Mucosa of stomach (tissue), 1 donor: Measurements from ENCODE around the gene MSLN.
A peak's percentile ranks its signal among the peaks of the same experiment; 100 is the strongest.

Source experiments
- H3K27me3 ChIP-seq: one replicate; pipeline ENCODE4 v1.7.0; 2013; ENCODE audit warnings: mild to moderate bottlenecking, low read length; ENCODE audit not compliant: control insufficient read depth, insufficient read depth
- H3K36me3 ChIP-seq: one replicate; pipeline ENCODE4 v1.7.0; 2013; ENCODE audit warnings: low read length; ENCODE audit not compliant: control insufficient read depth, insufficient read depth
- H3K4me1 ChIP-seq: one replicate; pipeline ENCODE4 v1.7.0; 2013; ENCODE audit warnings: mild to moderate bottlenecking, low read length; ENCODE audit not compliant: control insufficient read depth, insufficient read depth
- H3K4me3 ChIP-seq: one replicate; pipeline ENCODE4 v1.7.0; 2013; ENCODE audit warnings: low read length
- H3K9ac ChIP-seq: one replicate; pipeline ENCODE4 v1.7.0; 2013; ENCODE audit warnings: mild to moderate bottlenecking, low read length, moderate library complexity
- H3K9me3 ChIP-seq: one replicate; pipeline ENCODE4 v1.7.0; 2013; ENCODE audit warnings: mild to moderate bottlenecking, low read length, moderate library complexity; ENCODE audit not compliant: control insufficient read depth
- donor health status: Pancreatic carcinoma.

Gene MSLN

GRCh38 chr16:778909-779527 lies 18.5 kb downstream of the MSLN start:
- Histone ChIP-seq H3K36me3 (no peaks in the 10 kb centered on the region), H3K9me3 (no peaks in the 10 kb centered on the region), H3K4me1 (peaks cover 17% of the 10 kb centered on the region), H3K4me3 (no peak overlapping the region), H3K9ac (no peak overlapping the region), H3K27me3 (peaks cover 31% of the 10 kb centered on the region)

DNA sequence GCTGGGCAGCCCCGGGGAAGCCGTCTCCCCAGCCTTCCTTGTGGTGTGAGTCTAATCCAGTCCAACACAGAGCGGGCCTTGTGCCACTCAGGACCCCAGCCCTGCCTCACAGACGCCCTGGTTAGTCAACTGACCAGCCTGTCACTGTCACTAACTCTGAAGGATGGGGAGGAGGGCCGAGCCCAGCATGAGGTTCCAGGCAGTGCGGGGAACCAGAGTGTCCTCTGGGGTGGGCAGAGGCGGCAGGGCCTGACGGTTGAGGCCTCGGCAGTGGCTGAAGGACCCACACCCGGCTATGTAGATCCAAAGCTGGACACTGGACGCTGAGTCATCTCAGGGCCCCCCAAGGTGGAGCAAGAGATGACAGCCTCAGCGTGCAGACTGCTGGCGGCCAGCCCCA lies 19.0 kb downstream of the MSLN start:
- Histone ChIP-seq H3K36me3 (no peaks in the 10 kb centered on the region), H3K9ac (no peak overlapping the region), H3K4me3 (no peak overlapping the region), H3K4me1 (peaks cover 18% of the 10 kb centered on the region), H3K9me3 (no peaks in the 10 kb centered on the region), H3K27me3 (peaks cover 31% of the 10 kb centered on the region)

DNA sequence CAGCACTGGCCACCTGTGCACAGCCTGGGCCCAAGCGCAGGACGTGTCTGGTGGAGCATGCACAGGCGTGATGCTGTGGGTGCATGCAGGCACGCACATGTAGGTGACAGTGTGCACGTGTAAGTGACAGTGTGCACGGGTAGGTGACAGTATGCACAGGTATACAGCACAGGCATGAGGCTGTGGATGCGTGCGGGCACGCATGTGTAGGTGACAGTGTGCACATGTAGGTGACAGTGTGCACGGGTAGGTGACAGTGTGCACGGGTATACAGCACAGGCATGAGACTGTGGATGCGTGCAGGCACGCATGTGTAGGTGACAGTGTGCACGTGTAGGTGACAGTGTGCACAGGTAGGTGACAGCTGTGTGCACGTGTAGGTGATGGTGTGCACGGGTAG lies 19.8 kb downstream of the MSLN start:
- no peak overlapping the region for H3K9ac ChIP-seq
- no peaks in the 10 kb centered on the region for H3K36me3 ChIP-seq
- no peak overlapping the region for H3K4me3 ChIP-seq
- peaks cover 18% of the 10 kb centered on the region for H3K4me1 ChIP-seq
- no peaks in the 10 kb centered on the region for H3K9me3 ChIP-seq
- peaks cover 31% of the 10 kb centered on the region for H3K27me3 ChIP-seq

DNA sequence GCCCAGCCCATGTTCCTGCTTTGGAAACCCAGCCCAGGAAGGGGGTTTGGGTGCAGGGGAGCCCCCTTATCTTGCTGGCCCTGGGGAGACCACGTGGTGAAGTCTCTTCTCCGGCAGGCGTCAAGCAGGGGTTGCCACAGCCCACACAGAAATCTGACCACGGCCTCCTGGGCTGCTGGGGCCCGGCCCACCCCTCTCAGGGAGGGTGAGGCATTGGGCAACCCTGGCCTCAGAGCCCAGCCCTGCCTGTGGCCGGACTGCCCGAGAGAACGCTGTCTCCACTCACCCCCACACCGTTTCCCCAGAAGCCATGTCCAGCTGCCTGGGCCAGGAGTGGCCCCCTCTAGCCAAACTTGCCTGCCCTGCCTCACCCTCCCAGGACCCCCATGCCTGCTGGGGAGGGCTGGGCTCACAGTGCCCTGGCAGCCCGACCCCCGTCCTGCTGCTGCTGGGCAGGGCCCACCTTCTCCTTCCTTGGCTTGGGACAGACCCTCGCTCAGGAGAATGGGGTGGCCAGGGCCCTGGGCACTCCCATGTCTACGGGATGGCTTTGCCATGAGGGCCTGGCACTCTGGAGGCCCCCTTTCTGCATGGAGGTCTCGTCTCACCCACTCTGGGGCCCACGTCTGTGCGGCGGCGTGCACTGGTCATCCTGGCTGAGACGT lies 20.9 kb downstream of the MSLN start:
- Histone ChIP-seq H3K36me3 (no peaks in the 10 kb centered on the region), H3K4me1 (peaks cover 18% of the 10 kb centered on the region), H3K27me3 (peaks cover 31% of the 10 kb centered on the region), H3K4me3 (no peak overlapping the region), H3K9ac (no peak overlapping the region), H3K9me3 (no peaks in the 10 kb centered on the region)

DNA sequence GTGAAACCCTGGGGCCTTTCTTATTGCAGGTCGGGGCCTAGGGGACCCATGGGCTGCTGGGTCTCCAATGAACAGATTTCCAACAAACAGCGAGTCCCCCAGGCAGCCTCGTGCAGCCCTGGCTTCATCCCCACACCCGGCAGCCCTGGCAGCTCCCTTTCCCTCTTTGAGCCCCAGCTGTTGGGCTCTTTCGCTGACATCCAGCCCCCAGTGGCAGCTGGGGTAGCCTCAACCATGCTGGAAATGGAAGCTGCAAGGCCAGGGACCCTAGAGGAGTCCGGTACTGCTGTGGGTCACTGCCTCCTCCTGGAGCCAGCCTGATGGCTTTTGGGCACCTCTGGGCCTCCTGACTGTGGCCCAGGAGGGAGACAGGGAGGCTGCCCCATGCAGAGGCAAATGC lies 21.7 kb downstream of the MSLN start:
- Histone ChIP-seq H3K36me3 (no peaks in the 10 kb centered on the region), H3K4me1 (peaks cover 21% of the 10 kb centered on the region), H3K4me3 (no peak overlapping the region), H3K27me3 (peaks cover 31% of the 10 kb centered on the region), H3K9ac (no peak overlapping the region), H3K9me3 (no peaks in the 10 kb centered on the region)

- H3K36me3 ChIP-seq: no peaks in the 10 kb centered on the region
- no peak overlapping the region for H3K4me3 ChIP-seq
- peaks cover 31% of the 10 kb centered on the region for H3K27me3 ChIP-seq
- no peaks in the 10 kb centered on the region for H3K9me3 ChIP-seq
- no peak overlapping the region for H3K9ac ChIP-seq
- peaks cover 27% of the 10 kb centered on the region for H3K4me1 ChIP-seq
Measured at GRCh38 chr16:782766-783403, 22.4 kb downstream of the MSLN start.

GRCh38 chr16:783404-784161 lies 23.0 kb downstream of the MSLN start:
- Histone ChIP-seq H3K9ac (no peak overlapping the region), H3K4me3 (no peak overlapping the region), H3K36me3 (no peaks in the 10 kb centered on the region), H3K4me1 (peaks cover 27% of the 10 kb centered on the region), H3K9me3 (no peaks in the 10 kb centered on the region), H3K27me3 (peaks cover 27% of the 10 kb centered on the region)

- H3K36me3 ChIP-seq: no peaks in the 10 kb centered on the region
- H3K27me3 ChIP-seq: peaks cover 25% of the 10 kb centered on the region
- peaks cover 34% of the 10 kb centered on the region for H3K4me1 ChIP-seq
- no peaks in the 10 kb centered on the region for H3K9me3 ChIP-seq
- no peak overlapping the region for H3K4me3 ChIP-seq
- no peak overlapping the region for H3K9ac ChIP-seq
Measured at GRCh38 chr16:784431-784830, 23.9 kb downstream of the MSLN start.

DNA sequence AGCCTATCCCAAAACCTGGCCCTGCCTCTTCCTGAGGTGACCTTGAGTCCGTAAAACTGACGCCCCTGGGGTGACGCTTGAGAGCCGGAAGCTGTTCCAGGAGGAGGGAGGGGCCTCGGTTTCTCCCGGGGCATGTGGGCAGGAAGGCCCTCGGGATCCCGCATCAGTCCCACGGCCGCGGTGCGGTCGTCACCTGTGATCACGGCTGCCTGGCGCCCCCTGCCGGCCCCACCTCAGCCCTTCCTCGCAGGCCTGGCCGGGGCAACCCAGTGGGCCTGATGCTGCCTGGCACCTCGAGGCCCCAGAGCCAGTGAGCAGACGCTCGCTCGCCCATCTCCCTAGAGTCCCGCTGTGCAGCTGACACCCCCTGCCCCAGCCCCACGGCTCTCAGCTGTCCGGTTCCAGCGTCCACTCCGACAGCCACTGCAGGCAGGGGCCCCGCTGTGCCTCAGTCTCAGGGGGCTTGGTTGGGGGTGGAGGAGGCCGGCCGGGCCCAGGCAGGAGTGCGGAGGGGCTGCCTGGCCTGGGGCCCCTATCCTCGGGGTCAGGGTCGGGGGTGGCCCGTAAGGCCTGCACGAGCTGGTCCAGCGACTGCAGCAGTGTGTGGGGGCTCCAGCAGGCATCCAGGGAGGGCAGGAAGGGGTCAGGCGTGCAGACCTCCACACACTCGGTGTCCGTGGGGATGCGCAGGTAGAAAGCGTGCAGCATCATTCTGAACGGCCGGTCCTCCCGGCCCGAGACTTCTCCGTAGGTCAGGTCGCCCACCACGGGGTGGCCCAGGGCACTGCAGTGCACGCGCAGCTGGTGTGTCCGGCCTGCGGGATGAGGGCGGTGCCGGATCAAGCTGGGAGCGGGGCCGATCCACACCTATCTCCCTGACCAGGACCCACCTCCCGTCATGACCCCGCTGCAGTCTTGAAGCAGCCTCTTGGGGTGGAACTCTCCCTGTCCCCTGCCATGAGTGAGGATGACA lies 25.3 kb downstream of the MSLN start:
- Histone ChIP-seq H3K27me3 (peaks cover 25% of the 10 kb centered on the region), H3K4me3 (no peak overlapping the region), H3K9me3 (no peaks in the 10 kb centered on the region), H3K36me3 (no peaks in the 10 kb centered on the region), H3K4me1 (peaks cover 34% of the 10 kb centered on the region), H3K9ac (no peak overlapping the region)

GRCh38 chr16:787321-787966 lies 26.9 kb downstream of the MSLN start:
- Histone ChIP-seq H3K27me3 (peaks cover 16% of the 10 kb centered on the region), H3K9ac (peak overlapping the region; percentile 85), H3K4me3 (peak overlapping the region; percentile 87), H3K36me3 (no peaks in the 10 kb centered on the region), H3K9me3 (no peaks in the 10 kb centered on the region), H3K4me1 (peaks cover 33% of the 10 kb centered on the region)

- Histone ChIP-seq H3K36me3 (no peaks in the 10 kb centered on the region), H3K4me3 (peak within 1 kb of the TSS; percentile 87), H3K27me3 (peaks cover 11% of the 10 kb centered on the region), H3K4me1 (peaks cover 28% of the 10 kb centered on the region), H3K9ac (peak within 1 kb of the TSS; percentile 85), H3K9me3 (no peaks in the 10 kb centered on the region)
Measured at GRCh38 chr16:787978-788398, 27.5 kb downstream of the MSLN start, which contains the start of gene RPUSD1. Gene RPUSD1 (minus strand): TSS chr16:788381. CDS start chr16:787737, 644 bp downstream.
